Panc1 (cell line): ENCODE results near the gene GPLD1. TPM values are rescaled to one million over a fixed set of nuclear protein-coding genes. Genes with fewer than 3 reads are reported as not detected.

Experiments
- ATAC-seq: fragments of 200-7000 bp; cut with Tn5 transposase; 2 replicates; pipeline ENCODE4 v1.9.1; 2020; ENCODE audit warnings: mild to moderate bottlenecking, moderate library complexity
- BruUV-seq: library from RNA; stranded (reverse); fragments of 400-500 nt; replicated peaks from 2 replicates; lab custom pipeline; 2021; lab: Mats Ljungman, UMichigan
- CTCF ChIA-PET: fragments of 300-600 bp; sonication (Branson Sonifier 250); formaldehyde crosslinking; loops from one replicate; lab custom pipeline; 2022; ENCODE audit warnings: antibody characterized with exemption; lab: Charles Lee
- POLR2A ChIA-PET: fragments of 300-600 bp; sonication (Branson Sonifier 250); formaldehyde crosslinking; loops from one replicate; lab custom pipeline; 2022; ENCODE audit warnings: antibody characterized with exemption; lab: Charles Lee
- DNase-seq: peaks from one replicate; pipeline ENCODE4 v3.0.0-alpha.2; 2010; ENCODE audit warnings: low read depth, low spot score
- H3K27ac ChIP-seq: 2 replicates; pipeline ENCODE4 v1.5.1; 2011; ENCODE audit warnings: mild to moderate bottlenecking, low read length, inconsistent platforms
- H3K27me3 ChIP-seq: fragments of 200-500 bp; sonication (Bioruptor generic); 2 replicates; pipeline ENCODE4 v1.6.0; 2014; ENCODE audit warnings: low read length, inconsistent platforms; ENCODE audit not compliant: control insufficient read depth, insufficient read depth
- H3K36me3 ChIP-seq: fragments of 200-500 bp; sonication (Bioruptor generic); 2 replicates; pipeline ENCODE4 v1.5.1; 2014; ENCODE audit warnings: inconsistent platforms, mild to moderate bottlenecking, low read length, moderate library complexity; ENCODE audit not compliant: control insufficient read depth, insufficient read depth
- H3K4me1 ChIP-seq: 2 replicates; pipeline ENCODE4 v1.5.1; 2011; ENCODE audit warnings: inconsistent platforms, mild to moderate bottlenecking, low read length, moderate library complexity; ENCODE audit not compliant: control insufficient read depth, insufficient read depth
- H3K4me3 ChIP-seq, 2 experiments: 2 replicates each; pipeline ENCODE4 v1.5.1; 2011 to 2012; ENCODE audit warnings: low read depth in 2 of 2, low read length in 2 of 2, mild to moderate bottlenecking in 2 of 2, inconsistent platforms in 1 of 2, moderate library complexity in 1 of 2
- H3K9me3 ChIP-seq: fragments of 200-500 bp; sonication (Bioruptor generic); 2 replicates; pipeline ENCODE4 v1.5.1; 2014; ENCODE audit warnings: low read depth, mild to moderate bottlenecking, inconsistent platforms, low read length, moderate library complexity; ENCODE audit not compliant: control insufficient read depth, insufficient read depth
- CTCF ChIP-seq: fragments of 450-650 bp; IDR thresholded peaks from 2 replicates; pipeline ENCODE4 v1.5.1; 2017; ENCODE audit warnings: mild to moderate bottlenecking
- POLR2AphosphoS5 ChIP-seq: IDR thresholded peaks from 2 replicates; pipeline ENCODE4 v1.6.1; 2012; ENCODE audit warnings: mild to moderate bottlenecking, low read depth, low read length, moderate library complexity
- REST ChIP-seq, 2 experiments: IDR thresholded peaks; 2 replicates each; pipeline ENCODE4 v1.6.1; 2011 to 2012; ENCODE audit warnings: low read depth in 2 of 2, control low read depth in 1 of 2, low read length in 1 of 2, mild to moderate bottlenecking in 1 of 2, moderate library complexity in 1 of 2; ENCODE audit not compliant: insufficient read depth in 1 of 2
- SIN3A ChIP-seq: IDR thresholded peaks from 2 replicates; pipeline ENCODE4 v1.6.1; 2012; ENCODE audit warnings: low read depth, mild to moderate bottlenecking, low read length, moderate library complexity, borderline replicate concordance; ENCODE audit not compliant: insufficient read depth
- TCF7L2 ChIP-seq: IDR thresholded peaks from 2 replicates; pipeline ENCODE4 v1.6.1; 2011; ENCODE audit warnings: mild to moderate bottlenecking, low read depth, low read length, inconsistent platforms
- in situ Hi-C: cut with HindIII; loops from 2 replicates; pipeline ENCODE4 v1.10.0; 2016; ENCODE audit warnings: low sequenced_read_pairs, low pct_unique_long_range_greater_than_20kb
- intact Hi-C: fragments of 100-400 bp; cut with micrococcal nuclease; formaldehyde crosslinking; loops from one replicate; pipeline ENCODE4 v1.10.0; 2022; ENCODE audit not compliant: unreplicated experiment
- total RNA-seq: library from RNA; stranded (reverse); gene quantifications from one replicate; pipeline ENCODE4 v1.2.1, GENCODE V29; 2021; ENCODE audit not compliant: unreplicated experiment

GPLD1 gene
- total RNA-seq, 1 experiment from 2014 or later = 0.98 TPM

GRCh38 chr6:24484657-24485323 is 4.6 kb downstream of the GPLD1 start:
- ChIA-PET POLR2A (no interaction called here), CTCF (no interaction called here)
- ATAC-seq (no peak), DNase-seq (no peak)
- TF ChIP-seq SIN3A (no peak), TCF7L2 (no peak), CTCF (no peak), POLR2AphosphoS5 (no peak), REST (IDR thresholded peaks at IDR 0.05; ENCODE audit: insufficient read depth in 1 of 2, low read depth in 2 of 2, low read length in 1 of 2) (no peak)
- H3K9me3 ChIP-seq = no peaks in the 10 kb centered on the region
- H3K4me3 ChIP-seq = no peak overlapping the region
- H3K36me3 ChIP-seq = no peaks in the 10 kb centered on the region
- H3K27me3 ChIP-seq = no peaks in the 10 kb centered on the region
- no TSS peak for BruUV-seq
- H3K27ac ChIP-seq = no peak overlapping the region
- intact Hi-C loops = no loop called here
- in situ Hi-C loops = no loop called here
- no peaks in the 10 kb centered on the region for H3K4me1 ChIP-seq

GRCh38 chr6:24481449-24481848 is 7.9 kb downstream of the GPLD1 start:
- in situ Hi-C loops = no loop called here
- ATAC-seq (no peak), DNase-seq (no peak)
- BruUV-seq = no TSS peak
- ChIA-PET POLR2A (interaction anchor here (0.6 kb wide), 1 partner anchor 8 kb away, joined by 3 read pairs; no protein-coding TSS in a partner anchor), CTCF (no interaction called here)
- intact Hi-C loops = no loop called here
- TF ChIP-seq TCF7L2 (no peak), SIN3A (no peak), POLR2AphosphoS5 (no peak), CTCF (no peak), REST (IDR thresholded peaks at IDR 0.05; ENCODE audit: insufficient read depth in 1 of 2, low read depth in 2 of 2, low read length in 1 of 2) (no peak)
- Histone ChIP-seq H3K27ac (no peak overlapping the region), H3K36me3 (no peaks in the 10 kb centered on the region), H3K27me3 (no peaks in the 10 kb centered on the region), H3K4me1 (no peaks in the 10 kb centered on the region), H3K9me3 (no peaks in the 10 kb centered on the region), H3K4me3 (no peak overlapping the region)
